Progenitor cell of endocrine pancreas (in vitro differentiated cells): Measurements from ENCODE around the gene LIPE. TPM values are rescaled to one million over a fixed set of nuclear protein-coding genes. Genes with fewer than 3 reads are reported as not detected.

Experiments used
- DNase-seq: peaks from one replicate; pipeline ENCODE4 v3.0.0; 2021; ENCODE audit warnings: low spot score; ENCODE audit not compliant: unreplicated experiment
- H3K27ac Mint-ChIP-seq: 2 replicates; pipeline ENCODE4 v1.8.0; 2021; ENCODE audit warnings: mild to moderate bottlenecking, moderate library complexity, mixed read lengths
- H3K27me3 Mint-ChIP-seq: 2 replicates; pipeline ENCODE4 v1.8.0; 2021; ENCODE audit warnings: mixed read lengths
- H3K36me3 Mint-ChIP-seq: 2 replicates; pipeline ENCODE4 v1.8.0; 2022; ENCODE audit warnings: mixed read lengths; ENCODE audit not compliant: insufficient read depth
- H3K4me1 Mint-ChIP-seq: 2 replicates; pipeline ENCODE4 v1.8.0; 2021; ENCODE audit warnings: low read depth, mixed read lengths
- H3K4me3 Mint-ChIP-seq: 2 replicates; pipeline ENCODE4 v1.8.0; 2021; ENCODE audit warnings: low read depth, mild to moderate bottlenecking, moderate library complexity, mixed read lengths
- H3K9me3 Mint-ChIP-seq: 2 replicates; pipeline ENCODE4 v1.8.0; 2021; ENCODE audit warnings: low read depth, mixed read lengths
- total RNA-seq: library from RNA; stranded (reverse); gene quantifications from 2 replicates; pipeline ENCODE4 v1.2.1, GENCODE V29; 2021
- TF ChIP-seq, protein P1 (sequence below): fragments of 200-600 bp; sonication (generic); IDR thresholded peaks from one replicate; pipeline ENCODE4 v1.5.0; 2021; ENCODE audit warnings: antibody characterized with exemption, mild to moderate bottlenecking; ENCODE audit not compliant: unreplicated experiment

Gene LIPE
- total RNA-seq, 1 donor from 2014 or later: 13.4 TPM

DNA sequence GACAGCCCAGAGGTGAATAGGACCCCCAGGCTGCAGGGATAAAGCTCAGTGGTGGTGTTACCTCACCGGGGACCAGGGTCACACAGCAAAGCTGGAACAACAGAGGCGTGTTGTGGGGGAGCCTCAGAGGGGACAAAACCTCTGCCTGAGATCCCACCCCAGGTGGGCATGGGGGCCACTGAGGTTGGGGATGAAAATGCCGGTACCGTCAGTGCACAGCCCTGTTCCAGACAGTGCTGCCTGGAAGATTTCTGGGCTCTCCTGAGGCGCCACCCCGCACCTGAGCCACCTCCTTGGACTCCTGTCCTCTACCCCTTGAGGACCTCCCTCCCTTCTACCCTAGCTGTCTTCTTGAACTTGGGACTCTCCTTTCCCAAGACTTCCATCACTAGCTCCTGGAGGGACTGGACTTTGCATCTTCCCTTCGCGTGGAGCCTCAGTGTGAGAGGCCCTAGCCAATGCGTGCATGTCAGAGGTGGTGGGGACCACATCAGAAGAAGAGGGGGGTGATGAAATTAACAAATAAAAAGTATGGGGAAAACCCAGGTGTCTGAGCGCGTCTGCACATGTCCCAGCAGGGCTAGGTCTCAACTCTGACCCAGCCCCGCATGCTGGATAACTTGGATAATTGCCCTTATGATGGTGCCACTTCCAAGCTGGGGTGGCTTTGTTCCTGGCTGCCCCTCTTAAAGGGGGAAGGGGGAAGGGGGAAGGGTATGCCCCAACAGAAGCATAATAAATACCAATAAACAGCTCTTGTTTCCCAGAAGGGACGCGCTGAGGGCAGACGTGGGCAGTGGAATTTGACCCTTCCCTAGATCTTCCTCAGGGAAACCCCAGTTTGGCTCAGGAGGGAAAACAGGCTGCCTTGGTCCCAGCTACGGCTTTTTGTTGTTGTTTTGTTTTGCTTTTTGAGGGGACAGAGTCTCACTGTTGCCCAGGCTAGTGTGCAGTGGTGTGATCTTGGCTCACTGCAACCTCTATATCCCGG, 48.7 kb downstream of the LIPE start:
- Mint-ChIP-seq H3K36me3 (peaks cover 8% of the 10 kb centered on the region), H3K27ac (peak overlapping the region; percentile 67), H3K4me1 (no peaks in the 10 kb centered on the region), H3K4me3 (no peak overlapping the region), H3K9me3 (no peaks in the 10 kb centered on the region), H3K27me3 (peaks cover 29% of the 10 kb centered on the region)
- DNase-seq: no peak
- TF ChIP-seq, protein P1, sequence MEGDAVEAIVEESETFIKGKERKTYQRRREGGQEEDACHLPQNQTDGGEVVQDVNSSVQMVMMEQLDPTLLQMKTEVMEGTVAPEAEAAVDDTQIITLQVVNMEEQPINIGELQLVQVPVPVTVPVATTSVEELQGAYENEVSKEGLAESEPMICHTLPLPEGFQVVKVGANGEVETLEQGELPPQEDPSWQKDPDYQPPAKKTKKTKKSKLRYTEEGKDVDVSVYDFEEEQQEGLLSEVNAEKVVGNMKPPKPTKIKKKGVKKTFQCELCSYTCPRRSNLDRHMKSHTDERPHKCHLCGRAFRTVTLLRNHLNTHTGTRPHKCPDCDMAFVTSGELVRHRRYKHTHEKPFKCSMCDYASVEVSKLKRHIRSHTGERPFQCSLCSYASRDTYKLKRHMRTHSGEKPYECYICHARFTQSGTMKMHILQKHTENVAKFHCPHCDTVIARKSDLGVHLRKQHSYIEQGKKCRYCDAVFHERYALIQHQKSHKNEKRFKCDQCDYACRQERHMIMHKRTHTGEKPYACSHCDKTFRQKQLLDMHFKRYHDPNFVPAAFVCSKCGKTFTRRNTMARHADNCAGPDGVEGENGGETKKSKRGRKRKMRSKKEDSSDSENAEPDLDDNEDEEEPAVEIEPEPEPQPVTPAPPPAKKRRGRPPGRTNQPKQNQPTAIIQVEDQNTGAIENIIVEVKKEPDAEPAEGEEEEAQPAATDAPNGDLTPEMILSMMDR: no peak

GRCh38 chr19:42376177-42376555, 51.0 kb downstream of the LIPE start:
- no peaks in the 10 kb centered on the region for H3K4me1 Mint-ChIP-seq
- no peaks in the 10 kb centered on the region for H3K9me3 Mint-ChIP-seq
- no peak overlapping the region for H3K4me3 Mint-ChIP-seq
- peaks cover 10% of the 10 kb centered on the region for H3K36me3 Mint-ChIP-seq
- TF ChIP-seq, protein P1: no peak
- no peak overlapping the region for H3K27ac Mint-ChIP-seq
- peaks cover 12% of the 10 kb centered on the region for H3K27me3 Mint-ChIP-seq
- DNase-seq: no peak

GRCh38 chr19:42375415-42376176, 51.6 kb downstream of the LIPE start:
- Mint-ChIP-seq H3K4me1 (no peaks in the 10 kb centered on the region), H3K27ac (no peak overlapping the region), H3K4me3 (no peak overlapping the region), H3K27me3 (peaks cover 9% of the 10 kb centered on the region), H3K36me3 (peaks cover 10% of the 10 kb centered on the region), H3K9me3 (no peaks in the 10 kb centered on the region)
- DNase-seq: no peak
- TF ChIP-seq, protein P1: no peak

DNA sequence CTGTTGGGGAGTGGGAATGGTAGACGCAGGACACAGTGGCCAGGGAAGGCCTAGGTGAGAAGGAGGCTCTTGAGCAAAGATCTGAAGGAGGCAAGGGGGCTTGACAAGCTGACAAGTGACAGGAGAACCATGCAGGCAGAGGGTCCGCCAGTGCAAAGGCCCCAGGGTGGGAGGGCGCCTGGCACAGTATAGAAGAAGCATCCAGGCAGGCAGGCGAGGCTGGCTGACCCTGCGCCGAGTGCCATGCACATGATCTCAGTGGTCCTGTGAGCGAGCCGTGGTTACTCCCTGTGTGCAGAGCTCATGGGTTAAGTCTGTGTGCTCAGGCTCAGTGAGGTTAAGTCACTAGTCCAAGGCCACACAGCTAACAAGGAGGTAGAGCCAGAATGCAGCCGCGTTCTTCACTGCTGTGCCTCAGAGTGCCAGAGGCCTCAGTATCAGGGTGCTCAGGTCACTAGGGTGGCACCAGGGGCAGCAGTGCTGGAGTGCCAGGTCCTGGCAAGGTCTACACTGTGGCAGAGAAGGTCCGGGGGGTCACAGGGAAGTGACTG, 52.3 kb downstream of the LIPE start:
- Mint-ChIP-seq H3K4me1 (no peaks in the 10 kb centered on the region), H3K9me3 (no peaks in the 10 kb centered on the region), H3K27ac (no peak overlapping the region), H3K27me3 (peaks cover 3% of the 10 kb centered on the region), H3K4me3 (no peak overlapping the region), H3K36me3 (peaks cover 10% of the 10 kb centered on the region)
- TF ChIP-seq, protein P1: no peak
- DNase-seq: no peak

- Mint-ChIP-seq H3K36me3 (peaks cover 14% of the 10 kb centered on the region), H3K9me3 (no peaks in the 10 kb centered on the region), H3K4me3 (no peak overlapping the region), H3K27me3 (no peaks in the 10 kb centered on the region), H3K4me1 (no peaks in the 10 kb centered on the region), H3K27ac (no peak overlapping the region)
- TF ChIP-seq, protein P1: no peak
- DNase-seq: no peak
Measured at GRCh38 chr19:42370626-42371175, 56.5 kb downstream of the LIPE start.
